ENCODE measurements around the gene PYGO1.
A peak's percentile ranks its signal among the peaks of the same experiment; 100 is the strongest.
"Not testable (repeated sequence)": the region's sequence is repeated elsewhere in the genome, so short reads cannot be mapped to it uniquely, and the experiment has no call there.

PYGO1 gene

GRCh38 chr15:55498109-55498938, 89.8 kb downstream of the PYGO1 start:
- not testable (repeated sequence) for H3K9me3 Mint-ChIP-seq, H3K27ac Mint-ChIP-seq, H3K4me1 Mint-ChIP-seq, H3K36me3 Mint-ChIP-seq
- DNase-seq (ENCODE audit: low spot score in 2 of 2) (peak; percentile 36 to 82), ATAC-seq (peak; percentile 97)
- peak overlapping the region; percentile 79 for H3K4me3 Mint-ChIP-seq

DNA sequence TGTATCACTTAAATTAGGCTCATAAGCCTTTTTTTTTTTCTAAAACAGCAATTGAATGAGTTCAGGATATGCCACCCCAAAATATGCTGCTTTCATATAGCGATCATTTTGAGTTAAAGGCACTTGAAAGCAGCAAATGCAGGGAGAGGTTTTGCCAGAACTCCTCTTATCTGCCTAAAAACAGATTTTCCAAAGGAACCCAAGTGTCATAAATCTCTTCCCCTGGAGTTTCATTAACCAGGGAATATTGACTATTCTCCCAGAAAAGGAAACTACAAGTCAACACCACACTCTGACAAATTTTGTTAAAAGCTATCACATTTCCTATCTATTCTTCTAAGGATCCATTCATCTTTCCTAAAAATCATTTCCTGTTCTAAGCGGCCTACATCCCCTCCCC, 91.4 kb downstream of the PYGO1 start:
- no peak for ATAC-seq
- Mint-ChIP-seq H3K4me3 (no peak overlapping the region), H3K36me3 (no peaks in the 10 kb centered on the region), H3K9me3 (no peaks in the 10 kb centered on the region), H3K27ac (no peak overlapping the region), H3K4me1 (no peaks in the 10 kb centered on the region)
- DNase-seq (ENCODE audit: low spot score in 2 of 2), result no peak

DNA sequence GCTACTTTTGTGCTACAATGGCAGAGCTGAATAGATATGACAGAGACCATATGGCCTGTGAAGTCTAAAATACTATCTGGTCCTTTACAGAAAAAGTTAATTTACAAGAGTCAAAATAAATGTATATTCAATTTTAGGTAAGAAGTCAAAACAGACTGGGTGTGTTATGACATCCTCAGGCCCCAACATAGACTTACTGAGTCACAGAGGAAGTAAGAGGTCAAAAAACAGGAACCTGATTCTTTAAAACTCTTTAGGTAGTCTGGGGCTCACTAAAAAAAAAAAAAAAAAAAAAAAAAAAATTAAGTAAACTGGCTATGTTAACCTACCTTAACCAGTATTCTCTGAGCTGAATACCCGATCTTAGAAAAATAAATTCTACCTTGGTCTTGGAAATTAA, 93.2 kb downstream of the PYGO1 start:
- no peak overlapping the region for H3K27ac Mint-ChIP-seq
- H3K9me3 Mint-ChIP-seq, result no peaks in the 10 kb centered on the region
- H3K4me3 Mint-ChIP-seq, result no peak overlapping the region
- DNase-seq (ENCODE audit: low spot score in 2 of 2) (no peak), ATAC-seq (no peak)
- no peaks in the 10 kb centered on the region for H3K4me1 Mint-ChIP-seq
- H3K36me3 Mint-ChIP-seq, result no peaks in the 10 kb centered on the region

DNA sequence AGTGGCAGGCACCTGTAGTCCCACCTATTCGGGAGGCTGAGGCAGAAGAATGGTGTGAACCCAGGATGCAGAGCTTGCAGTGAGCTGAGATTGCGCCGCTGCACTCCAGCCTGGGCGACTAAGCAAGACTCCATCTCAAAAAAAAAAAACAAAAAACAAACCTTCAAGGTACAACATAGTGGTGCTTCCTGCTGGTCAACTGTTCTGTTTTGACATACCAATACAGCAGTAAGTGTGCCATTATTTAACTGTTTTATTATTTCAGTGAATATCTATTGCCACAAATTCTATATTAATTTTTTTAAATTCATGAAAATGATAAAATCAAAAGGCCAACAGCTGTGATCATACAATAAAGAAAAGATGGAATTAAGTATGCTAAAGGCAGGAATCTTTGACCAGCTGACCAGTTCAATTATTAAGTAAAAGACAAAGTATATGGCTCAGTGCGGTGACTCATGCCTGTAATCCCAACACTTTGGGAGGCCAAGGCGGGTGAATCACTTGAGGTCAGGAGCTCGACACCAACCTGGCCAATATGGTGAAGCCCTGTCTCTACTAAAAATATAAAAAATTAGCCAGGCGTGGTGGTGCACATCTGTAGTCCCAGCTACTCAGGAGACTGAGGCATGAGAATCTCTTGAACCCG, 99.1 kb downstream of the PYGO1 start:
- H3K36me3 Mint-ChIP-seq; H3K27ac Mint-ChIP-seq; ATAC-seq; H3K4me1 Mint-ChIP-seq; H3K9me3 Mint-ChIP-seq; H3K4me3 Mint-ChIP-seq; DNase-seq (ENCODE audit: low spot score in 2 of 2): not testable (repeated sequence)

All from stimulated activated effector memory CD8-positive, alpha-beta T cell treated with anti-CD3 and anti-CD28 coated beads, Interleukin-12 subunit alpha, Interleukin-12 subunit beta, amount 100 ng/mL, for 72 hours (primary cell).